LNCaP clone FGC (cell line): ENCODE results near the gene PDE11A.

ENCODE experiments used
- DNase-seq: peaks from one replicate; pipeline ENCODE4 v3.0.0-alpha.2; 2011; ENCODE audit warnings: low read depth
- H3K4me3 ChIP-seq: 2 replicates; pipeline ENCODE4 v1.5.1; 2011; ENCODE audit warnings: mild to moderate bottlenecking, low read depth, low read length, control low read depth
- CTCF ChIP-seq: IDR thresholded peaks from 2 replicates; pipeline ENCODE4 v1.5.1; 2012; ENCODE audit warnings: mild to moderate bottlenecking; ENCODE audit not compliant: control insufficient read depth, insufficient read depth; ENCODE audit errors: extremely low read depth

PDE11A gene

GRCh38 chr2:178111743-178112142 is 39.2 kb upstream of the PDE11A start:
- TF ChIP-seq CTCF: no peak
- peak overlapping the region; percentile 90 for H3K4me3 ChIP-seq
- no peak for DNase-seq

GRCh38 chr2:178110681-178111080 is 38.1 kb upstream of the PDE11A start:
- DNase-seq: peak; percentile 72
- no peak for TF ChIP-seq CTCF
- no peak overlapping the region for H3K4me3 ChIP-seq

GRCh38 chr2:178109813-178110212 is 37.2 kb upstream of the PDE11A start:
- no peak overlapping the region for H3K4me3 ChIP-seq
- DNase-seq: no peak
- peak; percentile 54 for TF ChIP-seq CTCF

- no peak for TF ChIP-seq CTCF
- no peak for DNase-seq
- H3K4me3 ChIP-seq: no peak overlapping the region
Observed at GRCh38 chr2:178108176-178108575, 35.6 kb upstream of the PDE11A start.

- TF ChIP-seq CTCF: no peak
- DNase-seq: peak; percentile 67
- H3K4me3 ChIP-seq: no peak overlapping the region
Observed at GRCh38 chr2:178106053-178106452, 33.5 kb upstream of the PDE11A start.

- no peak overlapping the region for H3K4me3 ChIP-seq
- no peak for TF ChIP-seq CTCF
- DNase-seq: no peak
Observed at GRCh38 chr2:178105566-178105965, 33.0 kb upstream of the PDE11A start.

GRCh38 chr2:178101321-178102079 is 28.9 kb upstream of the PDE11A start:
- H3K4me3 ChIP-seq: no peak overlapping the region
- no peak for TF ChIP-seq CTCF
- no peak for DNase-seq
